ENCODE measurements around the gene FARS2. TPM values are rescaled to one million over a fixed set of nuclear protein-coding genes. Genes with fewer than 3 reads are reported as not detected.

The FARS2 gene
- total and polyA plus RNA-seq, 9 of the 15 experiments (the other 6 are each of a cell fraction or from before 2014, with no cell fraction given): 16.5 to 62.2 (median 27.0) TPM

- TF ChIP-seq, protein P1, sequence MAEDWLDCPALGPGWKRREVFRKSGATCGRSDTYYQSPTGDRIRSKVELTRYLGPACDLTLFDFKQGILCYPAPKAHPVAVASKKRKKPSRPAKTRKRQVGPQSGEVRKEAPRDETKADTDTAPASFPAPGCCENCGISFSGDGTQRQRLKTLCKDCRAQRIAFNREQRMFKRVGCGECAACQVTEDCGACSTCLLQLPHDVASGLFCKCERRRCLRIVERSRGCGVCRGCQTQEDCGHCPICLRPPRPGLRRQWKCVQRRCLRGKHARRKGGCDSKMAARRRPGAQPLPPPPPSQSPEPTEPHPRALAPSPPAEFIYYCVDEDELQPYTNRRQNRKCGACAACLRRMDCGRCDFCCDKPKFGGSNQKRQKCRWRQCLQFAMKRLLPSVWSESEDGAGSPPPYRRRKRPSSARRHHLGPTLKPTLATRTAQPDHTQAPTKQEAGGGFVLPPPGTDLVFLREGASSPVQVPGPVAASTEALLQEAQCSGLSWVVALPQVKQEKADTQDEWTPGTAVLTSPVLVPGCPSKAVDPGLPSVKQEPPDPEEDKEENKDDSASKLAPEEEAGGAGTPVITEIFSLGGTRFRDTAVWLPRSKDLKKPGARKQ (CRISPR knock-in tag; IDR thresholded peaks at IDR 0.05): no peak
- TF ChIP-seq MECOM (CRISPR knock-in tag; IDR thresholded peaks at IDR 0.05) (no peak), NR2F6 (CRISPR knock-in tag; IDR thresholded peaks at IDR 0.05) (no peak), ZNF3 (CRISPR knock-in tag; IDR thresholded peaks at IDR 0.05) (no peak), ZBTB49 (CRISPR knock-in tag; IDR thresholded peaks at IDR 0.05; ENCODE audit: borderline replicate concordance) (no peak), CXXC5 (CRISPR knock-in tag; IDR thresholded peaks at IDR 0.05) (peak; percentile 57), ZNF133 (CRISPR knock-in tag; IDR thresholded peaks at IDR 0.05) (no peak), NCOR1 (IDR thresholded peaks at IDR 0.05) (peak; percentile 59), ZNF134 (CRISPR knock-in tag; conservative IDR thresholded peaks at IDR 0.05) (no peak), BRD9 (IDR thresholded peaks at IDR 0.05; ENCODE audit: low read depth, partially characterized antibody) (no peak), E2F5 (CRISPR knock-in tag; IDR thresholded peaks at IDR 0.05) (no peak), THAP12 (CRISPR knock-in tag; IDR thresholded peaks at IDR 0.05) (no peak), BHLHE40 (IDR thresholded peaks at IDR 0.05; ENCODE audit: low read length) (peak; percentile 62), NCOA4 (IDR thresholded peaks at IDR 0.05; ENCODE audit: partially characterized antibody) (no peak), POLR2AphosphoS2 (IDR thresholded peaks at IDR 0.05; ENCODE audit: low read length) (no peak), ZKSCAN1 (IDR thresholded peaks at IDR 0.05; ENCODE audit: low read depth, low read length) (no peak), YY1 (IDR thresholded peaks at IDR 0.05; ENCODE audit: borderline replicate concordance in 1 of 3, control insufficient read depth in 1 of 3, extremely low read depth in 1 of 3, insufficient read depth in 3 of 3, insufficient read length in 1 of 3, insufficient replicate concordance in 2 of 3, low read depth in 1 of 3, low read length in 2 of 3) (no peak), ATF1 (CRISPR knock-in tag; IDR thresholded peaks at IDR 0.05) (no peak), ATF1 (tag; IDR thresholded peaks at IDR 0.05) (no peak)
- TF ChIP-seq, protein P2, sequence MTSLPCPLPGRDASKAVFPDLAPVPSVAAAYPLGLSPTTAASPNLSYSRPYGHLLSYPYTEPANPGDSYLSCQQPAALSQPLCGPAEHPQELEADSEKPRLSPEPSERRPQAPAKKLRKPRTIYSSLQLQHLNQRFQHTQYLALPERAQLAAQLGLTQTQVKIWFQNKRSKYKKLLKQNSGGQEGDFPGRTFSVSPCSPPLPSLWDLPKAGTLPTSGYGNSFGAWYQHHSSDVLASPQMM (CRISPR knock-in tag; IDR thresholded peaks at IDR 0.05): no peak
Measured at GRCh38 chr6:5592886-5593519, 331.7 kb downstream of the FARS2 start (continued).
